COLO668 (cell line): ENCODE data around the gene NUTF2.
A peak's percentile ranks its signal among the peaks of the same experiment; 100 is the strongest.

Experiments
- DNase-seq: peaks from one replicate; lab custom pipeline; 2025; ENCODE audit not compliant: unreplicated experiment; lab: John Stamatoyannopoulos, UW

Gene NUTF2

DNA sequence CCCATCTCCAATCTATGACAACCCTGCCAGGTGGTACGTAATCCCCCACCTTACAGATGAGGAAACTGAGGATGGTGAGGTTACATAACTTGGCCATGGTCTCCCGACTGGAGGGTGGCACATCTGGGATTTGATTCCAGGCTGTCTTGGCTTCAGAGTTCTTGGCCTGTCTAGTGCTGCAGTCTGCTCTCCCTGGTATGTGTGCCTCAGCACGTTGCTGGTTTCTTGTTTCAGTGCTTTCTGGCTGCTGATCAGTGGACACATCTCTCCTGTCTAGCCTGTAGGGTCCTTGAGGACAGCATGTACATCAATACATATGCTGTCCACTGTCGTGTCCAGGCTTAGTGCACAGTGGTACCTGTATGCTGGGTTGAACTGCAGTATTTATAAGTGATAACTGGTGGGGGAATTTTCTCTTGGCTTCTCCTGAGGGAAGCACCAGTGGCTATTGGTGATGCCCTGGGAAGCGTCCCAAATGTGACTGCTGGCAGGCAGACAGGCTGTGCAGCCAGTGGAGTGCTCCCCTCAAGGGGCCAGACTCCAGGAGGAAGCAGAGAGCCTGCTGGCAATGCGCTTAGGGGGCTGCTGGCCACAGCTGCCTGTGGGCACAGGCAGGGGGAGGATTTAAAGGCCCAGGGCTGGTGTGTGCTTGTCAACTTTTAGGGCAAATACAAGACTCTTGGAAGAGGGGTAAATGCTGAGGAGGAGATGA, 70.6 kb downstream of the NUTF2 start:
- DNase-seq, result no peak

- DNase-seq, result peak; percentile 23
Observed at GRCh38 chr16:67917852-67918236, 71.1 kb downstream of the NUTF2 start.

DNA sequence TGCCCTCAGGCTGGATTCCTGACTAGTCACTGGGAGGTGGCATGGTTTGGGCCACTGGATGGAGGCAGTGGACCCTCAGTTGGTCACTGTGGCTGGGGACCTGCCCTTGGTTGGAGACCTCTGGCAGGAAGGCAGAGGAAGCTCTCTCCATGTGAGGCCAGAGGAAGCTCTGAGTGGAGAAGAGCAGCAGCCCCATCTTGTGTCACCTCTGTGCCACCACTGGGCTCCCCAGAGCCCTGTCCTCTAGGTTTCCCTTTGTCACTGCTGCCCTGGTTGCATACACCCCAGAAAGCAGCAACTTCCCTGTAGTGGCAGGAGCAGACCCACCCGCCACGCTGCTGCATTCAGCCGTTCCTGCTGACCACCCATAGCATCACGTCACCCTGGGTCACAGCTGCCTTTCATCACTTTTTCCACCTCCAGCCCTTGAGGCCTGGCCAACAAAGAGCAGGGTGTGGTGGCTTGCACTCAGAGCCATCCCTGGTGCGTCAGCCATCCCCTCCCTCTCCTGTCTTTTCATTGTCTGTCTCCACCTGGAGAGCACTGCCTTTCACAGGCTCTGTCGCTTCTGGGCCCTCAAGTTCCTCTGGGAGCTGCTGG, 73.0 kb downstream of the NUTF2 start:
- DNase-seq, result no peak
